Uterus (tissue), 2 donors: ENCODE measurements around the gene IL18BP.

Experiments used
- POLR2A ChIP-seq, 2 donors: fragments of 450-650 bp; IDR thresholded peaks; one replicate each; pipeline ENCODE4 v1.6.1; 2016; ENCODE audit warnings: antibody characterized with exemption in 2 of 2, mild to moderate bottlenecking in 1 of 2, moderate library complexity in 1 of 2
- TF ChIP-seq, protein P1 (sequence below), 4 experiments: fragments of 200-600 bp in 2 of 4; fragments of 450-650 bp in 2 of 4; sonication (generic) in 2 of 4; IDR thresholded peaks; one replicate each; pipeline ENCODE4 v1.5.1; 2016 to 2019; ENCODE audit warnings: antibody characterized with exemption in 4 of 4, mild to moderate bottlenecking in 2 of 4, moderate library complexity in 1 of 4

- TF ChIP-seq, protein P1, sequence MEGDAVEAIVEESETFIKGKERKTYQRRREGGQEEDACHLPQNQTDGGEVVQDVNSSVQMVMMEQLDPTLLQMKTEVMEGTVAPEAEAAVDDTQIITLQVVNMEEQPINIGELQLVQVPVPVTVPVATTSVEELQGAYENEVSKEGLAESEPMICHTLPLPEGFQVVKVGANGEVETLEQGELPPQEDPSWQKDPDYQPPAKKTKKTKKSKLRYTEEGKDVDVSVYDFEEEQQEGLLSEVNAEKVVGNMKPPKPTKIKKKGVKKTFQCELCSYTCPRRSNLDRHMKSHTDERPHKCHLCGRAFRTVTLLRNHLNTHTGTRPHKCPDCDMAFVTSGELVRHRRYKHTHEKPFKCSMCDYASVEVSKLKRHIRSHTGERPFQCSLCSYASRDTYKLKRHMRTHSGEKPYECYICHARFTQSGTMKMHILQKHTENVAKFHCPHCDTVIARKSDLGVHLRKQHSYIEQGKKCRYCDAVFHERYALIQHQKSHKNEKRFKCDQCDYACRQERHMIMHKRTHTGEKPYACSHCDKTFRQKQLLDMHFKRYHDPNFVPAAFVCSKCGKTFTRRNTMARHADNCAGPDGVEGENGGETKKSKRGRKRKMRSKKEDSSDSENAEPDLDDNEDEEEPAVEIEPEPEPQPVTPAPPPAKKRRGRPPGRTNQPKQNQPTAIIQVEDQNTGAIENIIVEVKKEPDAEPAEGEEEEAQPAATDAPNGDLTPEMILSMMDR (IDR thresholded peaks at IDR 0.05) = no peak
- TF ChIP-seq POLR2A (IDR thresholded peaks at IDR 0.05) = no peak
Observed at GRCh38 chr11:71987521-71987920, 11.2 kb upstream of the IL18BP start.
